HepG2 (cell line): ENCODE measurements around the gene AUTS2. TPM values are rescaled to one million over a fixed set of nuclear protein-coding genes. Genes with fewer than 3 reads are reported as not detected.

Experiments
- ATAC-seq: fragments of 200-7000 bp; cut with Tn5 transposase; 3 replicates; pipeline ENCODE4 v1.9.1; 2020; ENCODE audit warnings: mild to moderate bottlenecking, moderate library complexity
- BruUV-seq: library from RNA; stranded (reverse); fragments of 400-500 nt; replicated peaks from 2 replicates; lab custom pipeline; 2021; lab: Mats Ljungman, UMichigan
- CTCF ChIA-PET: fragments of 300-600 bp; formaldehyde crosslinking; extraction: SDS; loops from one replicate; lab custom pipeline; 2021; ENCODE audit warnings: low total read pairs, inconsistent platforms, low intra/inter-chr PET ratio; lab: Yijun Ruan, JAX
- POLR2A ChIA-PET: fragments of 350-600 bp; sonication (Branson Sonifier 250); formaldehyde crosslinking; loops from one replicate; lab custom pipeline; 2020; ENCODE audit warnings: antibody characterized with exemption, inconsistent platforms; lab: Yijun Ruan, JAX
- DNase-seq: peaks from one replicate; pipeline ENCODE4 v3.0.0-alpha.2; 2015; ENCODE audit warnings: low spot score
- FAIRE-seq: peaks from 3 replicates; lab custom pipeline; 2011; peaks lifted over from hg19 to GRCh38; lab: Jason Lieb, UNC
- H2AFZ ChIP-seq: one replicate; pipeline ENCODE4 v1.6.1; 2011; ENCODE audit warnings: low read length, inconsistent platforms
- H3K27ac ChIP-seq: fragments of 300-600 bp; 3 replicates; pipeline ENCODE4 v1.8.0; 2011; ENCODE audit warnings: mixed run types, mild to moderate bottlenecking, mixed read lengths, low read length, inconsistent platforms; ENCODE audit not compliant: insufficient read depth; ENCODE audit errors: extremely low read length
- H3K27me3 ChIP-seq, 2 experiments: fragments of 200-600 bp in 1 of 2; 2 replicates in 1 of 2; 3 replicates in 1 of 2; pipeline versions ENCODE4 v1.6.0 to v1.8.0; 2011; ENCODE audit warnings: low read length in 2 of 2, mild to moderate bottlenecking in 2 of 2, moderate library complexity in 2 of 2, inconsistent platforms in 1 of 2; ENCODE audit not compliant: insufficient read depth in 2 of 2, control insufficient read depth in 1 of 2
- H3K36me3 ChIP-seq, 2 experiments: fragments of 200-600 bp in 1 of 2; replicated peaks in 1 of 2; 2 replicates in 1 of 2; 3 replicates in 1 of 2; pipeline versions ENCODE4 v1.5.1 to v1.8.0; 2011; ENCODE audit warnings: low read length in 2 of 2, inconsistent platforms in 1 of 2; ENCODE audit not compliant: insufficient read depth in 2 of 2, control insufficient read depth in 1 of 2
- H3K4me1 ChIP-seq: 2 replicates; pipeline ENCODE4 v1.5.1; 2012; ENCODE audit warnings: low read length, inconsistent platforms; ENCODE audit not compliant: insufficient read depth
- H3K4me2 ChIP-seq: 2 replicates; pipeline ENCODE4 v1.6.0; 2011; ENCODE audit warnings: low read depth, low read length, inconsistent platforms
- H3K4me3 ChIP-seq, 3 experiments: fragments of 200-600 bp in 1 of 3; sonication (generic), shearing (Covaris generic) in 1 of 3; replicated peaks in 1 of 3; 2 replicates each; pipeline ENCODE4 v1.5.1; 2011 to 2016; ENCODE audit warnings: low read length in 3 of 3, inconsistent platforms in 2 of 3, low read depth in 2 of 3, mild to moderate bottlenecking in 2 of 3, control low read depth in 1 of 3, mixed read lengths in 1 of 3; ENCODE audit not compliant: insufficient read depth in 1 of 3
- H3K79me2 ChIP-seq: one replicate; pipeline ENCODE4 v1.6.1; 2011; ENCODE audit warnings: low read length, inconsistent platforms; ENCODE audit not compliant: insufficient read depth
- H3K9ac ChIP-seq: 2 replicates; pipeline ENCODE4 v1.6.0; 2011; ENCODE audit warnings: mild to moderate bottlenecking, low read depth, low read length, inconsistent platforms; ENCODE audit not compliant: insufficient read depth
- H3K9me3 ChIP-seq: 2 replicates; pipeline ENCODE4 v1.5.1; 2012; ENCODE audit warnings: mild to moderate bottlenecking, low read length
- H4K20me1 ChIP-seq: 2 replicates; pipeline ENCODE4 v1.6.0; 2011; ENCODE audit warnings: inconsistent platforms, mild to moderate bottlenecking, low read length, moderate library complexity; ENCODE audit not compliant: insufficient read depth
- ATAD3A ChIP-seq: sonication (generic); formaldehyde crosslinking; IDR thresholded peaks from 2 replicates; pipeline ENCODE4 v1.4.0; 2020; ENCODE audit warnings: missing genetic modification reagents
- CAMTA2 ChIP-seq: sonication (generic); formaldehyde crosslinking; IDR thresholded peaks from 2 replicates; pipeline ENCODE4 v1.4.0; 2020; ENCODE audit warnings: mild to moderate bottlenecking, missing genetic modification reagents, borderline replicate concordance
- CREBL2 ChIP-seq: sonication (generic); formaldehyde crosslinking; IDR thresholded peaks from 2 replicates; pipeline ENCODE4 v1.8.1; 2023; ENCODE audit warnings: missing genetic modification reagents, mild to moderate bottlenecking, borderline replicate concordance
- HDAC2 ChIP-seq: sonication (generic); formaldehyde crosslinking; IDR thresholded peaks from 2 replicates; pipeline ENCODE4 v1.4.0; 2020; ENCODE audit warnings: missing genetic modification reagents
- PBX2 ChIP-seq: IDR thresholded peaks from 2 replicates; pipeline ENCODE4 v1.6.1; 2016; ENCODE audit warnings: control low read depth
- PHF21A ChIP-seq: sonication (generic); formaldehyde crosslinking; IDR thresholded peaks from 2 replicates; pipeline ENCODE4 v1.5.0; 2020; ENCODE audit warnings: mild to moderate bottlenecking, missing genetic modification reagents
- PLRG1 ChIP-seq: fragments of 450-650 bp; conservative IDR thresholded peaks from 2 replicates; pipeline ENCODE4 v1.6.1; 2016
- RNF219 ChIP-seq: sonication (generic); formaldehyde crosslinking; IDR thresholded peaks from 2 replicates; pipeline ENCODE4 v1.5.0; 2020; ENCODE audit warnings: mild to moderate bottlenecking, missing genetic modification reagents
- SAP130 ChIP-seq: IDR thresholded peaks from 2 replicates; pipeline ENCODE4 v1.6.1; 2016; ENCODE audit warnings: low read depth
- SNAPC2 ChIP-seq: sonication (generic); formaldehyde crosslinking; IDR thresholded peaks from 2 replicates; pipeline ENCODE4 v1.8.1; 2022; ENCODE audit warnings: mild to moderate bottlenecking, missing genetic modification reagents
- ZNF780A ChIP-seq: sonication (generic); formaldehyde crosslinking; IDR thresholded peaks from 2 replicates; pipeline ENCODE4 v1.8.0; 2022; ENCODE audit warnings: mild to moderate bottlenecking, missing genetic modification reagents, moderate library complexity
- WGBS: methylation state at CpG from one replicate; pipeline ENCODE4 v1.1.6; 2017; ENCODE audit warnings: low lambda C conversion rate; 5-methylcytosine and 5-hydroxymethylcytosine counted together
- in situ Hi-C: cut with HindIII; loops from 2 replicates; pipeline ENCODE4 v1.10.0; 2017; ENCODE audit warnings: low pct_unique_long_range_greater_than_20kb; ENCODE audit not compliant: extremely low pct_ligation_motif_present
- intact Hi-C: fragments of 100-400 bp; cut with micrococcal nuclease; formaldehyde crosslinking; loops from one replicate; pipeline ENCODE4 v1.10.0; 2022; ENCODE audit not compliant: unreplicated experiment
- polyA plus RNA-seq, 8 experiments: library from polyadenylated mRNA; depleted of rRNA in 3 of 8; stranded (reverse) in 7 of 8; unstranded in 1 of 8; fragments of >200 nt; fragmentation: Illumina TruSeq in 4 of 8; extraction: Trizol in 4 of 8; gene quantifications; 2 replicates each; pipeline versions ENCODE4 v1.2.1 to v1.2.3, GENCODE V29; 2011 to 2016; ENCODE audit warnings: low read depth in 4 of 8, missing spikeins in 1 of 8, mixed read lengths in 1 of 8; ENCODE audit not compliant: insufficient read depth in 1 of 8
- total RNA-seq, 5 experiments: library from RNA; depleted of rRNA; stranded (reverse); fragments of >200 nt; fragmentation: Illumina TruSeq; extraction: Trizol; gene quantifications; 2 replicates each; pipeline ENCODE4 v1.2.3, GENCODE V29; 2016; ENCODE audit warnings: low read depth in 1 of 5
- TF ChIP-seq, protein P1 (sequence below): sonication (generic); formaldehyde crosslinking; conservative IDR thresholded peaks from 2 replicates; pipeline ENCODE4 v1.4.0; 2020; ENCODE audit warnings: missing genetic modification reagents

The AUTS2 gene
- total and polyA plus RNA-seq, 2 of the 13 experiments (the other 11 are each of a cell fraction or from before 2014, with no cell fraction given) = 0.38 TPM; not detected in 1

DNA sequence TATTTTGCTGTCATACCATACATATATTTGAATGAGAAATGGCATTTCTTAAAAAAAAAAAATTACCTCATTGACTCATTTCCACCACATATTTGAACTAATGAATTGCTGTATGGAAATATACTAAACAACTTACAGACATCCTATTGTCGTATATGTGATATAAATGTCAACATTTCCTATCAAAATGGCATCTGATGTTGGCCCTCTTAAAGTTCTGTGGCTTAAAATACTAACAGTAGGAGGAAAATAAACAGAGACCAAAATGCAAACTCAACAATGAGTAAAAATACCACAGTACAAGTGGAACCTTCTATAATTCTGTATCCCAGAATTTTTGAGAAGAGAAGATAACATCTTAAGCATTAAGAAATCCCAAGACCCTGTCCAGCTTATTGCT, 1128.0 kb downstream of the AUTS2 start:
- H3K4me3 ChIP-seq = no peak overlapping the region
- H3K36me3 ChIP-seq = no peaks in the 10 kb centered on the region
- H3K9ac ChIP-seq = no peak overlapping the region
- H2AFZ ChIP-seq = no peak overlapping the region
- TF ChIP-seq CREBL2 (CRISPR knock-in tag) (no peak), PBX2 (CRISPR knock-in tag) (no peak), SNAPC2 (CRISPR knock-in tag) (no peak), HDAC2 (CRISPR knock-in tag) (no peak), ATAD3A (CRISPR knock-in tag) (no peak), RNF219 (CRISPR knock-in tag) (no peak), ZNF780A (CRISPR knock-in tag) (no peak), CAMTA2 (no peak), PHF21A (CRISPR knock-in tag) (no peak), SAP130 (CRISPR knock-in tag) (no peak), PLRG1 (no peak)
- TF ChIP-seq, protein P1, sequence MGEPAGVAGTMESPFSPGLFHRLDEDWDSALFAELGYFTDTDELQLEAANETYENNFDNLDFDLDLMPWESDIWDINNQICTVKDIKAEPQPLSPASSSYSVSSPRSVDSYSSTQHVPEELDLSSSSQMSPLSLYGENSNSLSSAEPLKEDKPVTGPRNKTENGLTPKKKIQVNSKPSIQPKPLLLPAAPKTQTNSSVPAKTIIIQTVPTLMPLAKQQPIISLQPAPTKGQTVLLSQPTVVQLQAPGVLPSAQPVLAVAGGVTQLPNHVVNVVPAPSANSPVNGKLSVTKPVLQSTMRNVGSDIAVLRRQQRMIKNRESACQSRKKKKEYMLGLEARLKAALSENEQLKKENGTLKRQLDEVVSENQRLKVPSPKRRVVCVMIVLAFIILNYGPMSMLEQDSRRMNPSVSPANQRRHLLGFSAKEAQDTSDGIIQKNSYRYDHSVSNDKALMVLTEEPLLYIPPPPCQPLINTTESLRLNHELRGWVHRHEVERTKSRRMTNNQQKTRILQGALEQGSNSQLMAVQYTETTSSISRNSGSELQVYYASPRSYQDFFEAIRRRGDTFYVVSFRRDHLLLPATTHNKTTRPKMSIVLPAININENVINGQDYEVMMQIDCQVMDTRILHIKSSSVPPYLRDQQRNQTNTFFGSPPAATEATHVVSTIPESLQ (CRISPR knock-in tag) = no peak
- no peak overlapping the region for H3K27ac ChIP-seq
- H3K79me2 ChIP-seq = no peaks in the 10 kb centered on the region
- intact Hi-C loops (no loop called here), in situ Hi-C loops (no loop called here)
- H4K20me1 ChIP-seq = no peaks in the 10 kb centered on the region
- CTCF ChIA-PET = no interaction called here
- FAIRE-seq (no peak), DNase-seq (no peak), ATAC-seq (no peak)
- POLR2A ChIA-PET = no interaction called here
- no peaks in the 10 kb centered on the region for H3K9me3 ChIP-seq
- no peak overlapping the region for H3K4me2 ChIP-seq
- 0 out of 5 replicates have a peak, but pooled peaks cover 0 to 2% of the 10 kb centered on the region in 2 experiments for H3K27me3 ChIP-seq
- 6% methylated on average over 1 of the region's 1 CpG for WGBS
- BruUV-seq = no TSS peak
- no peaks in the 10 kb centered on the region for H3K4me1 ChIP-seq
